ENCODE measurements around the gene MKLN1. TPM values are rescaled to one million over a fixed set of nuclear protein-coding genes. Genes with fewer than 3 reads are reported as not detected.

The MKLN1 gene
- total and polyA plus RNA-seq, 10 of the 15 experiments (the other 5 are each of a cell fraction or from before 2014, with no cell fraction given): 13.6 to 55.8 (median 29.3) TPM

- SMC1A ChIA-PET (ENCODE audit: uncharacterized antibody, unreplicated experiment): interaction anchor here (0.6 to 1.2 kb wide), 4 partner anchors 11 to 83 kb away, joined by 3 read pairs; no protein-coding TSS in a partner anchor
- Histone ChIP-seq H4K20me1 (ENCODE audit: control insufficient read depth, insufficient read depth) (no peaks in the 10 kb centered on the region), H3K79me2 (ENCODE audit: control insufficient read depth, insufficient read depth, low read length) (no peaks in the 10 kb centered on the region), H3K9ac (ENCODE audit: control insufficient read depth, insufficient read depth, low read length) (no peak overlapping the region), H3K36me3 (ENCODE audit: control insufficient read depth in 2 of 2, insufficient read depth in 2 of 2, low read length in 1 of 2) (peaks cover 0 to 5% of the 10 kb centered on the region in 2 experiments; a peak in 1 of 4 replicates), H3K4me2 (ENCODE audit: control insufficient read depth, insufficient read depth) (no peak overlapping the region), H3K27me3 (replicated peaks in 1 of 2; ENCODE audit: control insufficient read depth in 2 of 2, insufficient read depth in 2 of 2, low read length in 1 of 2) (no peaks in the 10 kb centered on the region), H3K9me3 (replicated peaks; ENCODE audit: control insufficient read depth, insufficient read depth, low read length) (no peaks in the 10 kb centered on the region), H3K27ac (ENCODE audit: control insufficient read depth, insufficient read depth) (no peak overlapping the region), H3K4me1 (ENCODE audit: control insufficient read depth, insufficient read depth, low read length) (no peaks in the 10 kb centered on the region), H3K4me3 (no peak overlapping the region), H2AFZ (ENCODE audit: control insufficient read depth, low read depth, low read length) (no peak overlapping the region)
- in situ Hi-C loops (cut with MboI): no loop called here
- DNase-seq (ENCODE audit: low read depth, low spot score) (no peak), ATAC-seq (no peak), FAIRE-seq (no peak)
- POLR2A ChIA-PET: no interaction called here
- WGBS (ENCODE audit: insufficient coverage, insufficient replicate concordance, low lambda C conversion rate, missing lambda C conversion rate): 97% methylated on average over 4 of the region's 4 CpGs
- RAD21 ChIA-PET (ENCODE audit: unreplicated experiment): interaction anchor here (1.5 kb wide), 1 partner anchor 10 kb away, joined by 3 read pairs; no protein-coding TSS in a partner anchor
- CTCF ChIA-PET: interaction anchor here (0.8 to 2.0 kb wide), 5 partner anchors 8 to 22 kb away, joined by 3 to 5 read pairs (median 3); no protein-coding TSS in a partner anchor
- BruUV-seq (replicated peaks): no TSS peak
- intact Hi-C loops (cut with micrococcal nuclease; ENCODE audit: unreplicated experiment): no loop called here
- no peak for TF ChIP-seq EZH2 (IDR thresholded peaks at IDR 0.05; ENCODE audit: borderline replicate concordance, control insufficient read depth, low read depth, low read length)
- TF ChIP-seq ZBTB4 (CRISPR knock-in tag; IDR thresholded peaks at IDR 0.05): no peak
- no peak for TF ChIP-seq ZNF687 (IDR thresholded peaks at IDR 0.05)
- TF ChIP-seq ZNF207 (IDR thresholded peaks at IDR 0.05; ENCODE audit: borderline replicate concordance): no peak
- TF ChIP-seq TCF7 (IDR thresholded peaks at IDR 0.05; ENCODE audit: borderline replicate concordance): no peak
- TF ChIP-seq PAX8 (IDR thresholded peaks at IDR 0.05): no peak
- no peak for TF ChIP-seq PML (IDR thresholded peaks at IDR 0.05; ENCODE audit: low read length)
- TF ChIP-seq CTCF (IDR thresholded peaks at IDR 0.05 in 2 of 3, conservative IDR thresholded peaks at IDR 0.05 in 1 of 3; ENCODE audit: control insufficient read depth in 2 of 3, extremely low read depth in 1 of 3, insufficient read depth in 1 of 3, low read depth in 3 of 3, low read length in 3 of 3): no peak
- no peak for TF ChIP-seq TCF12 (IDR thresholded peaks at IDR 0.05; ENCODE audit: low read depth, low read length)
- no peak for TF ChIP-seq CHD4 (IDR thresholded peaks at IDR 0.05)
- no peak for TF ChIP-seq MTA3 (IDR thresholded peaks at IDR 0.05; ENCODE audit: borderline replicate concordance, low read length)
- TF ChIP-seq SMAD5 (IDR thresholded peaks at IDR 0.05; ENCODE audit: low read depth): no peak
- no peak for TF ChIP-seq SKIL (IDR thresholded peaks at IDR 0.05; ENCODE audit: low read depth, poor library complexity, severe bottlenecking)
Observed at GRCh38 chr7:131489881-131490280, 162.2 kb downstream of the MKLN1 start.

Data from GM12878 (cell line).